Hepatocyte (in vitro differentiated cells): ENCODE measurements around the gene COX4I1.

Experiments used
- CTCF ChIP-seq: fragments of 200-600 bp; sonication (generic); IDR thresholded peaks from 2 replicates; pipeline ENCODE4 v1.5.1; 2016; ENCODE audit warnings: antibody characterized with exemption, mild to moderate bottlenecking; ENCODE audit not compliant: poor library complexity
- EZH2 ChIP-seq: fragments of 200-600 bp; sonication (generic); IDR thresholded peaks from 2 replicates; pipeline ENCODE4 v1.6.1; 2016; ENCODE audit warnings: antibody characterized with exemption, mild to moderate bottlenecking, borderline replicate concordance
- EZH2phosphoT487 ChIP-seq: fragments of 200-600 bp; sonication (generic); IDR thresholded peaks from one replicate; pipeline ENCODE4 v1.6.1; 2018; ENCODE audit warnings: antibody characterized with exemption, mild to moderate bottlenecking, low read depth, moderate library complexity; ENCODE audit not compliant: unreplicated experiment, severe bottlenecking

DNA sequence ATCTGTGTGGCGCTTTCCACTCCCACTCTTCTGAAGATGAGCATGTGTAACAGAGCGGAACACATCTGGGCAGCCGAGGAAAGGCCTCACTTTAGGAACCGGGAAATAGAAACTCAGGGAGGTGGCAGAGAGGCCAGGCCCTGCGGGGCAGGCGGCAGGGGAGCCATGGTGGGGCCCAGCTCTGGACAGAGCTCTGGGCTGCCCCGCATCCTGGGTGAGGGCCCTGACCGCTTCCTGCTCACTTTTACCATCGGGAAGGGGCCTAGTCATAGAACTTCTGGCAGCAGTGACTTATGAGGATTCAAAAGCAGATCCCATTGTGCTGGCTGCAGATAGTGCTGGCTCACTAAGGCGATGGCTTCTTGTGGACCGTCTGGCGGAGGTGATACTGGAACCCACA is 22.6 kb downstream of the COX4I1 start:
- no peak for TF ChIP-seq CTCF
- TF ChIP-seq EZH2: no peak
- no peak for TF ChIP-seq EZH2phosphoT487
